Lung (tissue), 12 donors: Measurements from ENCODE around the gene TBC1D10A. TPM values are rescaled to one million over a fixed set of nuclear protein-coding genes. Genes with fewer than 3 reads are reported as not detected.
"Not testable (repeated sequence)": the region's sequence is repeated elsewhere in the genome, so short reads cannot be mapped to it uniquely, and the experiment has no call there.

Experiments
- ATAC-seq: fragments of 200-7000 bp; cut with Tn5 transposase; one replicate; pipeline ENCODE4 v1.9.1; 2020; ENCODE audit warnings: moderate number of reproducible peaks; ENCODE audit not compliant: insufficient read depth, low FRiP score
- DNase-seq, 3 donors: peaks; one replicate each; pipeline ENCODE4 v3.0.0-alpha.2; 2013 to 2017
- H3K27ac ChIP-seq, 2 donors: one replicate each; pipeline ENCODE4 v1.5.1; 2013; ENCODE audit warnings: mild to moderate bottlenecking in 2 of 2, moderate library complexity in 2 of 2, control low read depth in 1 of 2, inconsistent platforms in 1 of 2, low read depth in 1 of 2, low read length in 1 of 2
- H3K27me3 ChIP-seq, 3 donors: one replicate each; pipeline ENCODE4 v1.5.1; 2013; ENCODE audit warnings: low read length in 2 of 3; ENCODE audit not compliant: control insufficient read depth in 3 of 3, insufficient read depth in 3 of 3
- H3K36me3 ChIP-seq, 4 donors: one replicate each; pipeline ENCODE4 v1.5.1; 2013; ENCODE audit warnings: low read length in 4 of 4, mild to moderate bottlenecking in 1 of 4, moderate library complexity in 1 of 4; ENCODE audit not compliant: control insufficient read depth in 4 of 4, insufficient read depth in 4 of 4
- H3K4me1 ChIP-seq, 5 donors: one replicate each; pipeline ENCODE4 v1.5.1; 2013; ENCODE audit warnings: low read length in 5 of 5, mild to moderate bottlenecking in 2 of 5, moderate library complexity in 1 of 5; ENCODE audit not compliant: control insufficient read depth in 5 of 5, insufficient read depth in 5 of 5
- H3K4me3 ChIP-seq: one replicate; pipeline ENCODE4 v1.5.1; 2013; ENCODE audit warnings: mild to moderate bottlenecking, control low read depth, moderate library complexity
- H3K9ac ChIP-seq, 2 donors: one replicate each; pipeline ENCODE4 v1.5.1; 2013; ENCODE audit warnings: low read length in 2 of 2, control low read depth in 1 of 2; ENCODE audit not compliant: insufficient read depth in 1 of 2
- H3K9me3 ChIP-seq, 4 donors: one replicate each; pipeline ENCODE4 v1.5.1; 2013; ENCODE audit warnings: low read length in 3 of 4, mild to moderate bottlenecking in 1 of 4, moderate library complexity in 1 of 4; ENCODE audit not compliant: control insufficient read depth in 4 of 4, insufficient read depth in 3 of 4
- CTCF ChIP-seq: IDR thresholded peaks from 2 replicates; pipeline ENCODE4 v1.5.1; 2012; ENCODE audit warnings: mild to moderate bottlenecking; ENCODE audit errors: control extremely low read depth, extremely low read depth
- WGBS, 2 donors: extraction: QIAGEN DNeasy Blood & Tissue Kit; methylation state at CpG; one replicate each; pipeline ENCODE4 v1.1.7; 2013; 5-methylcytosine and 5-hydroxymethylcytosine counted together
- polyA plus RNA-seq, 2 donors: library from polyadenylated mRNA; stranded (reverse); fragments of 200-250 nt; gene quantifications; one replicate each; pipeline ENCODE4 v1.2.1, GENCODE V29; 2013
- total RNA-seq, 2 donors: library from RNA; depleted of rRNA in 1 of 2; stranded (reverse); fragments of >200 nt in 1 of 2; gene quantifications; one replicate each; pipeline ENCODE4 v1.2.1, GENCODE V29; 2014 to 2021
- donor health status: control.
- donor health status: control.
- donor health status: Bipolar disorder and iron deficiency.
- donor health status: healthy.
- donor health status: DM: yes; HTN: yes; CAD: no.

The TBC1D10A gene
- total and polyA plus RNA-seq, 4 donors = 15.0 to 36.4 (median 26.6) TPM

GRCh38 chr22:30338802-30339201 is 12.1 kb upstream of the TBC1D10A start:
- Histone ChIP-seq H3K27ac (no peak overlapping the region), H3K4me3 (no peak overlapping the region), H3K36me3 (peaks cover 66 to 92% (median 85%) of the 10 kb centered on the region in 4 donors), H3K9ac (no peak overlapping the region), H3K4me1 (no peaks in the 10 kb centered on the region), H3K27me3 (no peaks in the 10 kb centered on the region), H3K9me3 (peaks cover 0 to 2% (median 0%) of the 10 kb centered on the region in 4 donors)
- ATAC-seq (no peak), DNase-seq (no peak)
- WGBS, 2 donors = 94 to 98% methylated on average over 6 to 7 of the region's 7 CpGs
- no peak for TF ChIP-seq CTCF

GRCh38 chr22:30338341-30338740 is 11.6 kb upstream of the TBC1D10A start:
- H3K27ac ChIP-seq, H3K9me3 ChIP-seq, ATAC-seq, H3K27me3 ChIP-seq, H3K4me1 ChIP-seq, H3K9ac ChIP-seq, DNase-seq, H3K4me3 ChIP-seq: not testable (repeated sequence)
- WGBS, 2 donors = 77 to 90% methylated on average over 9 of the region's 9 CpGs
- peaks cover 66 to 94% (median 83%) of the 10 kb centered on the region in 4 donors for H3K36me3 ChIP-seq

- H3K27me3 ChIP-seq = no peaks in the 10 kb centered on the region
- peaks cover 62 to 94% (median 77%) of the 10 kb centered on the region in 4 donors for H3K36me3 ChIP-seq
- ATAC-seq (no peak), DNase-seq (no peak)
- H3K27ac ChIP-seq = peak overlapping the region in 1 of 2 donors; percentile 0
- H3K9ac ChIP-seq = no peak overlapping the region
- H3K9me3 ChIP-seq = peaks cover 0 to 2% (median 0%) of the 10 kb centered on the region in 4 donors
- H3K4me3 ChIP-seq = no peak overlapping the region
- 88 to 96% methylated on average over 8 of the region's 8 CpGs for WGBS, 2 donors
- no peak for TF ChIP-seq CTCF
- H3K4me1 ChIP-seq = no peaks in the 10 kb centered on the region
Observed at GRCh38 chr22:30337461-30337778, 10.7 kb upstream of the TBC1D10A start.

GRCh38 chr22:30336752-30337460 is 10.2 kb upstream of the TBC1D10A start:
- 88 to 92% methylated on average over 4 of the region's 4 CpGs for WGBS, 2 donors
- no peak for TF ChIP-seq CTCF
- Histone ChIP-seq H3K27me3 (no peaks in the 10 kb centered on the region), H3K4me3 (no peak overlapping the region), H3K36me3 (peaks cover 57 to 92% (median 74%) of the 10 kb centered on the region in 4 donors), H3K4me1 (no peaks in the 10 kb centered on the region), H3K27ac (peak overlapping the region in 1 of 2 donors; percentile 0), H3K9ac (no peak overlapping the region), H3K9me3 (peaks cover 0 to 2% (median 0%) of the 10 kb centered on the region in 4 donors)
- ATAC-seq (no peak), DNase-seq (no peak)
